IPS-11a (cell line): ENCODE results near the gene CNST.
"Not testable (repeated sequence)": the region's sequence is repeated elsewhere in the genome, so short reads cannot be mapped to it uniquely, and the experiment has no call there.

ENCODE experiments used
- H3K4me3 ChIP-seq: one replicate; pipeline ENCODE4 v1.5.1; 2013; ENCODE audit warnings: low read depth, low read length, control low read depth

CNST gene

DNA sequence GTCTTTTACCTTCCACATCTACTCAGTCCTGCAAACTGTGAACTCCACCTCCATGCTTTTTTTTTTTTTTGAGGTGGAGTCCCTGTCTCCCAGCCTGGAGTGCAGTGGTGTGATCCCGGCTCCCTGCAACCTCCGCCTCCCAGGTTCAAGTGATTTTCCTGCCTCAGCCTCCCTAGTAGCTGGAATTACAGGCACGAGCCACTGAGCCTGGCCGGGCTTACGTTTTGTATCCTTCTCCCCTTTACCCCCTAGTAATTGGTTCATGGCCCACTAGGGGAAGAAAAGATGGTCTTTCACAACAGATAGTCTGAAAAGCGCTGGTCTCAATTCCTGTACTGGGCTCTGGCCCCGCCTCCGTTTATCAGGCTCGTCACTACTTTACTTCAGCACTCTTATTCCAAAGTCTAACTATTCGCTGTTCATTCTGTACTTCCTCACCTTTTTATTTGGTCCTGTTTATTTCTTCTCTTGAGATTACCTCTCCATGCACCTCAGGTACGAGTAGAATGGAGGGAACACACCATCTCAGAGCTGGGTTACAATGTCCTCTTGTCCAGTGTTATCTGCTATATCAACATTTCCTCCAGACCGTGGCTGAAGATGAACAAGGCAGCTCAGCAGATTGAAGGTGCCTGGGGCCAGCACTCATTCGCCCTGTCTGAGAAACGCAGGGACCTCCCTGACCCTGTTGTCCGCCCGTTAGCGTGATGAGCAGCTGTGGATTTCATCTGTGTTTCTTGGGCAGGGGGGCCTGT lies 16.2 kb downstream of the CNST start:
- no peak overlapping the region for H3K4me3 ChIP-seq

DNA sequence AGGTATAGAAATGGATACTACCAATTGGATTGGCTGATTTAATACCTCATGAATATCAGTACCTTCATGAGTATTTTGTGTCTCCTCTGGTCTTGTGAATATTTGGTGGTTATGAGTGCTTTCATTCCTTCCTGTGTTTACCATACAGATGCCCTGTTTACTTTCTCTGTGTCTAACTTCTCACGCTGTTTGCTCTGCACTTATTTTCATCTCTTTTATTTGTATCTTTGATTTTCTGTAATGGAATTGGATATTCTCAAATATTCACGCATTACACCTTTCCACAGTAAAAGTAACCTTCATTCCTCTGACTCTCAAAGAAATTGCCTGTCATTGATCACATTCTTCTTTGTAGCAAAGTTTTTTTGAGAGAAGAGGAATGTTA lies 16.8 kb downstream of the CNST start:
- H3K4me3 ChIP-seq = no peak overlapping the region

DNA sequence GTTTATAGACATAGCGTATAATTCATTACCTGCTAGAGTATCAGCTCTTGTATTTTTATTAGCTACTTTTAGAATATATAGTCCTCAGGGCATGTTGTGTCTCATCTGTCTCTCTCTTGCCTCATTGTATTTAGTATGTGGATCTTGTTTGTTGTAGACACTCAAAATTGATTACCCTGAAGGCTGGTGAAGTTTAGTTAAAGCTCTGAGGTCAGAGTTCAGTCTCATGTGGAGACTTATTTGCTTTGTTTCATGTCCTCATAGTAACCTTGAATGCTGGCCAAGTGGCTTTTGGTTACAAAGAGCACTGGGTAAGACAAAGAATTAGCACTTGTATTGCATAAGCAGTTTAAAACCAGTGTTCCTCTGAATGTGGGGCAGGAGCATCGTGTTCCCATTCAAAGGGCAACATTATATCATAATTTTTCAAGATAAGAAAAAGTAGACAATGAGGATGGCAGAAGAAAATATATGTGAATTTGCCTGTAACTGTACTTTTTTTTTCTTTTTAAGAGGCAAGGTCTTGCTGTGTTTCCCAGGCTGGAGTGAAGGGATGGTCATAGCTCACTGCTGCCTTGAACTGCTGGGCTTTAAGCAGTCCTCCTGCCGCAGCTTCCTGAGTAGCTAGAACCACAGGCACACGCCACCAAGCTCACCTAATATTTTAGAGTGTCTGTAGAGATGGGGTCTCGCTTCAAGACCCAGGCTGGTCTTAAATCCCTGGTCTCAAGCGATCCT lies 17.4 kb downstream of the CNST start:
- no peak overlapping the region for H3K4me3 ChIP-seq

DNA sequence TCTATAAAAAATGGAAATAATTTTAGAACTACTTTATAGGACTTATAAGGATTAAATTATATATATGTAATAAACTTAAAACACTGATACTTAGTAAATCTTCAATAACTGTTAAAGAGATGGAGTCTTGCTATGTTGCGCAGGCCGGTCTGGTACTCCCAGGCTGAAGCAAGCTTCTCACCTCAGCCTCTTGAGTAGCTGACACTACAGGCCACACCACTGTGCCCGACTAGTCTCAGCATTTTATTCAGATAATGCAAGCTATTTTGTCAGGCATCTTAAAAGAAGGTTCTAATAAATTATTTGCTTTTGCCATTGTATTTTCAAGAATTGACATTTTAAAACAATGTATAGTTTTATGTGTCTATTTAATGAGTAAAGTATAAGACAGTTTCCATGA lies 20.8 kb downstream of the CNST start:
- no peak overlapping the region for H3K4me3 ChIP-seq

DNA sequence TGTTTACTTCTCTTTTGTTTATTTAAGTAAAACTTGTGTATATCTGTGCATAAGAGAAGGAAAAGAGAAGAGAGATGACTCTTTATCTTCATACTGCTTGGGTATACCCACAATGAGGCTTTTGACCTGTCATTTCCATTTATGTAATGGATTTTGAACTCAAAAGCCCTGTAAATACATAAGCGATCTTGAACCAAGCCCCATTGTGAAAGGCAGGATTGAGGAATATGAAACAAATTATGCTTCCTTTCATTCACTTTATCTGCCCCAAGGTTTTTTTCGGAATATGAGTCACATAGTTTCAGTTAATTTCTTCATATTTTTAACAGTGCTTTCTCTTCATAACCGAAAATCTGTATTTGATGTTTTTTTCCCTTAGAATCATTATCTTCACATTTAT lies 21.4 kb downstream of the CNST start:
- no peak overlapping the region for H3K4me3 ChIP-seq

- no peak overlapping the region for H3K4me3 ChIP-seq
Observed at GRCh38 chr1:246588159-246588721, 22.0 kb downstream of the CNST start.

GRCh38 chr1:246589919-246590318 lies 23.7 kb downstream of the CNST start:
- H3K4me3 ChIP-seq = not testable (repeated sequence)

GRCh38 chr1:246591047-246591446 lies 24.8 kb downstream of the CNST start:
- no peak overlapping the region for H3K4me3 ChIP-seq

DNA sequence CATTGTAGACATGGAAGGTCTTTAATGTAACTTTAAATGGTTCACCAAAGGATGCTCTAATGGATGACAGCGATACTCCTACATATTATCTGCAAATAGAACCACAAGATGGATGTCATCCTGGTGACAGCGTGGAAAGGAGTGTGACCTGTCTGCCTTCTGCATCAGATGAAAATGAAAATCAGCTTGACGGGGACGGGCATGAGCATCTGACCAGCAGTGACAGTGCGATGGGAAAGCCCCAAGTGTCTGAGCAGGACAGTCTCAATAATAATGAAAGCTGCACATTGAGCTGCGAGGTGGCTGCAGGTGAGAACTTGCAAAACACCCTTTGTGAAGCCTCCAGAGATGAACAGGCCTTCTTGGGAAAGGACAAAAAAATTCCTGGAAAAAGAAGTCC lies 25.2 kb downstream of the CNST start:
- H3K4me3 ChIP-seq = no peak overlapping the region

GRCh38 chr1:246591958-246592357 lies 25.7 kb downstream of the CNST start:
- H3K4me3 ChIP-seq = no peak overlapping the region

GRCh38 chr1:246592695-246593094 lies 26.4 kb downstream of the CNST start:
- H3K4me3 ChIP-seq = no peak overlapping the region

GRCh38 chr1:246595146-246595545 lies 28.9 kb downstream of the CNST start:
- no peak overlapping the region for H3K4me3 ChIP-seq

DNA sequence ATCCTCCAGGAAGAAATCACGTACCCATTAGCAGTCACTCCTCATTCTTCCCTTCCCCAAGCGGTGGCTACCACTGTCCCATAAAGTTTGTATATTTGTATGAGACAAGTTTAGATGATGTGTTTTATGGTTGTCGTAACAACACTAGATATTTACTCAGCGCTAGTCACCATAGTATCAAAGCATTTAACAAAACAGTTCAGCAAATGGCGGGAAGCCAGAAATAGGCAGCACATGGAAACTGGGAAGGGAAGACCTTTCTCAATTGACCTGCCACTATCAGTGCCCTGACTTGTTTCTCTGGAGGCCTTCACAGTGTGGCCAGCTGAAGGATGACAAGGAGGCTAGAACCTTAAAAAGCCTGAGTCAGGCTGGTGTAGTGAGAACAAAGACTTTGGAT lies 31.1 kb downstream of the CNST start:
- no peak overlapping the region for H3K4me3 ChIP-seq

DNA sequence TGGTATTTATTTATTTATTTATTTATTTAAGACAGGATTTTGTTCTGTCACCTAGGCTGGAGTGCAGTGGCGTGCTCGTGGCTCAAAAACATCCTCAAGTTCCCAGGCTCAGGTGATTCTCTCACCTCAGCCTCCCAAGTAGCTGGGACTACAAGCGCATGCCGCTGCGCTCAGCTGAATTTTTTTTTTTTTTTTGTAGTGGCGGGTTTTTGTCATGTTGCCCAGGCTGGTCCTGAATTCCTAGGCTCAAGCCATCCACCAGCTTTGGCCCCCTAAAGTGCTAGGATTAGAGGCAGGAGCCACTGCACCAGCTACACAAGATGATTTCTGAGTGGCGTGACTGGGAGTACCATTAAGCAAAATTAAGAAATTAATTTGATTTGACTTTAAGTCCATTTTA lies 31.7 kb downstream of the CNST start:
- no peak overlapping the region for H3K4me3 ChIP-seq

DNA sequence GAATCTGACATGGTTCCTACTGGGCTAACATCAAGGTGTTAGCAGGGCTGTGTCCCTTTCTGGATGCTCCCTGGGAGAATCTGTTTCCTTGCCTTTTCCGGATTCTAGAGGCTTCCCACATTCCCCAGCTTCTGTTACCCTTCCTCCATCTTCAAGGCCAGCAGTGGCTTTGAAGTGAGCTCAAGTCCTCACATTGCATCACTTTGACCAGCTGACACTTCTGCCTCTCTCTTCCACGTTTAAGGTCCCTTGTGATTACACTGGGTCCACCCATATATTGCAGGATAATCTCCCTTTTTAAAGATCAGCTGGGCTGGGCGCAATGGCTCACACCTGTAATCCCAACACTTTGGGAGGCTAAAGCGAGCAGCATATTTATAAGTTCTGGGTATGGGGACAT lies 33.1 kb downstream of the CNST start:
- no peak overlapping the region for H3K4me3 ChIP-seq

DNA sequence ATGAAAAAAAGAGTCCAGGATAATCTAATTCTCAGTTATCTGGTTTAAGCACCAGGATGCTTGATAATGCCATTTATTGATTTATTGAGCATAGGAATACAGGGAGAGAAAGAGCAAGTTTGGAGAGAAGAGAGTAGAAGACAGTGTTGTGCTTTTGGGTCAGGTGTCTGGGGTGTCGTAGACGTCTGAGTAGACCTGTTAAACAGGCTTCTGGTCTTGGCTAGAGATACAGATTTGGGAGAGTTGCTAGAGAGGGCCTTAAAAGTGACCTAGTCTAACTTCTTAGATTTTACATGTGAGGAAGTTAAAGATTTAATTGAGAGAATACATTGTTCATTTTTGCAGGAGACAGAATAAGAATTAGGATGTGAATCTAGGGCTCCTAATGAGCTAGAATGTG lies 34.3 kb downstream of the CNST start:
- no peak overlapping the region for H3K4me3 ChIP-seq

- no peak overlapping the region for H3K4me3 ChIP-seq
Observed at GRCh38 chr1:246602194-246602593, 35.9 kb downstream of the CNST start.

- H3K4me3 ChIP-seq = not testable (repeated sequence)
Observed at GRCh38 chr1:246605231-246605630, 39.0 kb downstream of the CNST start.

- no peak overlapping the region for H3K4me3 ChIP-seq
Observed at GRCh38 chr1:246607462-246607861, 41.2 kb downstream of the CNST start.

GRCh38 chr1:246608616-246609376 lies 42.5 kb downstream of the CNST start:
- H3K4me3 ChIP-seq = no peak overlapping the region

DNA sequence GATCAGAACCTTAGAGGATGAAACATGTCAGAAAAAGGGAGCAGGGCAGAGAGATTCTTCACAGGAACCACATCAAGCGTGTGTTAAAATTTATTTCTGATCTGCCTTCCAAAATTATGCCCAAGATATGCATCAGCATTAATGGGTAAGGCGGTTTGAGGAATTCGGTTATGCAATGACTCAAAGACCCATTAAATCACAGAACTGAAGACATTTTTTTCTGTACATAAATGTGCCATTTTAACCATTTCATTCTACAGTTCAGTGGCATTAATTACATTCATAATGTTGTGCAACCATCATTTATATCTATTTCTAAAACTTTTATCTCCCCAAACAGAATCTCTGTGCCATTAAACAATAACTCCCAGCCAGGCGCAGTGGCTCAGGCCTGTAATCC lies 43.4 kb downstream of the CNST start:
- H3K4me3 ChIP-seq = no peak overlapping the region
